ENCODE data around the gene PAQR5. TPM values are rescaled to one million over a fixed set of nuclear protein-coding genes. Genes with fewer than 3 reads are reported as not detected.

Gene PAQR5
- total RNA-seq, 1 experiment from 2014 or later = not detected

- Histone ChIP-seq H3K79me2 (ENCODE audit: low read length) (no peaks in the 10 kb centered on the region), H3K4me3 (ENCODE audit: low read length) (no peak overlapping the region), H3K27me3 (ENCODE audit: low read length) (no peaks in the 10 kb centered on the region), H3K27ac (ENCODE audit: low read length) (no peak overlapping the region), H3K36me3 (ENCODE audit: insufficient read depth, low read length) (no peaks in the 10 kb centered on the region), H4K20me1 (ENCODE audit: insufficient read depth, low read depth, low read length) (no peaks in the 10 kb centered on the region), H3K4me1 (ENCODE audit: low read length) (no peaks in the 10 kb centered on the region), H3K9me3 (ENCODE audit: low read length) (no peaks in the 10 kb centered on the region), H2AFZ (ENCODE audit: low read length) (no peak overlapping the region), H3K9ac (ENCODE audit: low read length) (no peak overlapping the region), H3K4me2 (ENCODE audit: low read depth, low read length, poor library complexity, severe bottlenecking) (no peak overlapping the region), H3K9me2 (replicated peaks; ENCODE audit: insufficient read depth, low read length) (no peaks in the 10 kb centered on the region)
- DNase-seq = no peak
These were observed 43.9 kb downstream of the PAQR5 start for GRCh38 chr15:69342460-69343076.

- no peaks in the 10 kb centered on the region for H3K79me2 ChIP-seq (ENCODE audit: low read length)
- H3K27me3 ChIP-seq (ENCODE audit: low read length) = no peaks in the 10 kb centered on the region
- no peaks in the 10 kb centered on the region for H3K9me2 ChIP-seq (replicated peaks; ENCODE audit: insufficient read depth, low read length)
- H3K4me2 ChIP-seq (ENCODE audit: low read depth, low read length, poor library complexity, severe bottlenecking) = no peak overlapping the region
- H4K20me1 ChIP-seq (ENCODE audit: insufficient read depth, low read depth, low read length) = no peaks in the 10 kb centered on the region
- H2AFZ ChIP-seq (ENCODE audit: low read length) = no peak overlapping the region
- H3K36me3 ChIP-seq (ENCODE audit: insufficient read depth, low read length) = no peaks in the 10 kb centered on the region
- H3K9ac ChIP-seq (ENCODE audit: low read length) = no peak overlapping the region
- DNase-seq = no peak
- no peak overlapping the region for H3K27ac ChIP-seq (ENCODE audit: low read length)
- no peak overlapping the region for H3K4me3 ChIP-seq (ENCODE audit: low read length)
- no peaks in the 10 kb centered on the region for H3K4me1 ChIP-seq (ENCODE audit: low read length)
- H3K9me3 ChIP-seq (ENCODE audit: low read length) = no peaks in the 10 kb centered on the region
These were observed 44.4 kb downstream of the PAQR5 start for GRCh38 chr15:69343133-69343532.

GRCh38 chr15:69344238-69344637 lies 45.5 kb downstream of the PAQR5 start:
- DNase-seq = no peak
- Histone ChIP-seq H3K4me1 (ENCODE audit: low read length) (no peaks in the 10 kb centered on the region), H3K4me2 (ENCODE audit: low read depth, low read length, poor library complexity, severe bottlenecking) (no peak overlapping the region), H3K79me2 (ENCODE audit: low read length) (no peaks in the 10 kb centered on the region), H4K20me1 (ENCODE audit: insufficient read depth, low read depth, low read length) (no peaks in the 10 kb centered on the region), H3K27ac (ENCODE audit: low read length) (no peak overlapping the region), H3K9me3 (ENCODE audit: low read length) (no peaks in the 10 kb centered on the region), H3K9ac (ENCODE audit: low read length) (no peak overlapping the region), H3K4me3 (ENCODE audit: low read length) (no peak overlapping the region), H2AFZ (ENCODE audit: low read length) (no peak overlapping the region), H3K27me3 (ENCODE audit: low read length) (no peaks in the 10 kb centered on the region), H3K36me3 (ENCODE audit: insufficient read depth, low read length) (no peaks in the 10 kb centered on the region), H3K9me2 (replicated peaks; ENCODE audit: insufficient read depth, low read length) (no peaks in the 10 kb centered on the region)

- H3K27ac ChIP-seq (ENCODE audit: low read length) = no peak overlapping the region
- no peak overlapping the region for H3K4me2 ChIP-seq (ENCODE audit: low read depth, low read length, poor library complexity, severe bottlenecking)
- H3K9ac ChIP-seq (ENCODE audit: low read length) = no peak overlapping the region
- H3K9me3 ChIP-seq (ENCODE audit: low read length) = no peaks in the 10 kb centered on the region
- no peaks in the 10 kb centered on the region for H3K4me1 ChIP-seq (ENCODE audit: low read length)
- H3K9me2 ChIP-seq (replicated peaks; ENCODE audit: insufficient read depth, low read length) = no peaks in the 10 kb centered on the region
- no peaks in the 10 kb centered on the region for H3K27me3 ChIP-seq (ENCODE audit: low read length)
- H3K4me3 ChIP-seq (ENCODE audit: low read length) = no peak overlapping the region
- DNase-seq = no peak
- no peak overlapping the region for H2AFZ ChIP-seq (ENCODE audit: low read length)
- no peaks in the 10 kb centered on the region for H3K36me3 ChIP-seq (ENCODE audit: insufficient read depth, low read length)
- no peaks in the 10 kb centered on the region for H3K79me2 ChIP-seq (ENCODE audit: low read length)
- H4K20me1 ChIP-seq (ENCODE audit: insufficient read depth, low read depth, low read length) = no peaks in the 10 kb centered on the region
These were observed 47.4 kb downstream of the PAQR5 start for GRCh38 chr15:69346112-69346511.

- Histone ChIP-seq H3K27ac (ENCODE audit: low read length) (no peak overlapping the region), H3K27me3 (ENCODE audit: low read length) (no peaks in the 10 kb centered on the region), H3K36me3 (ENCODE audit: insufficient read depth, low read length) (no peaks in the 10 kb centered on the region), H3K9ac (ENCODE audit: low read length) (no peak overlapping the region), H3K9me3 (ENCODE audit: low read length) (no peaks in the 10 kb centered on the region), H4K20me1 (ENCODE audit: insufficient read depth, low read depth, low read length) (no peaks in the 10 kb centered on the region), H3K4me2 (ENCODE audit: low read depth, low read length, poor library complexity, severe bottlenecking) (no peak overlapping the region), H3K79me2 (ENCODE audit: low read length) (no peaks in the 10 kb centered on the region), H3K9me2 (replicated peaks; ENCODE audit: insufficient read depth, low read length) (no peaks in the 10 kb centered on the region), H3K4me1 (ENCODE audit: low read length) (no peaks in the 10 kb centered on the region), H3K4me3 (ENCODE audit: low read length) (no peak overlapping the region), H2AFZ (ENCODE audit: low read length) (no peak overlapping the region)
- DNase-seq = no peak
These were observed 52.6 kb downstream of the PAQR5 start for GRCh38 chr15:69351333-69351732.

- DNase-seq = no peak
- H3K36me3 ChIP-seq (ENCODE audit: insufficient read depth, low read length) = no peaks in the 10 kb centered on the region
- no peaks in the 10 kb centered on the region for H3K9me2 ChIP-seq (replicated peaks; ENCODE audit: insufficient read depth, low read length)
- no peaks in the 10 kb centered on the region for H3K79me2 ChIP-seq (ENCODE audit: low read length)
- no peaks in the 10 kb centered on the region for H3K4me1 ChIP-seq (ENCODE audit: low read length)
- no peak overlapping the region for H3K9ac ChIP-seq (ENCODE audit: low read length)
- no peak overlapping the region for H2AFZ ChIP-seq (ENCODE audit: low read length)
- no peak overlapping the region for H3K4me3 ChIP-seq (ENCODE audit: low read length)
- no peaks in the 10 kb centered on the region for H3K9me3 ChIP-seq (ENCODE audit: low read length)
- H3K4me2 ChIP-seq (ENCODE audit: low read depth, low read length, poor library complexity, severe bottlenecking) = no peak overlapping the region
- no peaks in the 10 kb centered on the region for H4K20me1 ChIP-seq (ENCODE audit: insufficient read depth, low read depth, low read length)
- H3K27ac ChIP-seq (ENCODE audit: low read length) = no peak overlapping the region
- H3K27me3 ChIP-seq (ENCODE audit: low read length) = no peaks in the 10 kb centered on the region
These were observed 53.2 kb downstream of the PAQR5 start for GRCh38 chr15:69351884-69352283.

- Histone ChIP-seq H3K36me3 (ENCODE audit: insufficient read depth, low read length) (no peaks in the 10 kb centered on the region), H3K4me1 (ENCODE audit: low read length) (no peaks in the 10 kb centered on the region), H2AFZ (ENCODE audit: low read length) (no peak overlapping the region), H3K9me3 (ENCODE audit: low read length) (no peaks in the 10 kb centered on the region), H3K27me3 (ENCODE audit: low read length) (no peaks in the 10 kb centered on the region), H3K9me2 (replicated peaks; ENCODE audit: insufficient read depth, low read length) (no peaks in the 10 kb centered on the region), H3K4me2 (ENCODE audit: low read depth, low read length, poor library complexity, severe bottlenecking) (no peak overlapping the region), H3K79me2 (ENCODE audit: low read length) (no peaks in the 10 kb centered on the region), H3K4me3 (ENCODE audit: low read length) (no peak overlapping the region), H3K9ac (ENCODE audit: low read length) (no peak overlapping the region), H4K20me1 (ENCODE audit: insufficient read depth, low read depth, low read length) (no peaks in the 10 kb centered on the region), H3K27ac (ENCODE audit: low read length) (no peak overlapping the region)
- no peak for DNase-seq
These were observed 59.4 kb downstream of the PAQR5 start for GRCh38 chr15:69357773-69358771.

- no peaks in the 10 kb centered on the region for H3K27me3 ChIP-seq (ENCODE audit: low read length)
- no peak overlapping the region for H3K4me2 ChIP-seq (ENCODE audit: low read depth, low read length, poor library complexity, severe bottlenecking)
- H3K4me1 ChIP-seq (ENCODE audit: low read length) = no peaks in the 10 kb centered on the region
- no peak overlapping the region for H3K9ac ChIP-seq (ENCODE audit: low read length)
- no peak for DNase-seq
- H3K9me3 ChIP-seq (ENCODE audit: low read length) = no peaks in the 10 kb centered on the region
- no peaks in the 10 kb centered on the region for H4K20me1 ChIP-seq (ENCODE audit: insufficient read depth, low read depth, low read length)
- no peaks in the 10 kb centered on the region for H3K36me3 ChIP-seq (ENCODE audit: insufficient read depth, low read length)
- H3K79me2 ChIP-seq (ENCODE audit: low read length) = no peaks in the 10 kb centered on the region
- no peak overlapping the region for H3K4me3 ChIP-seq (ENCODE audit: low read length)
- no peak overlapping the region for H2AFZ ChIP-seq (ENCODE audit: low read length)
- no peaks in the 10 kb centered on the region for H3K9me2 ChIP-seq (replicated peaks; ENCODE audit: insufficient read depth, low read length)
- no peak overlapping the region for H3K27ac ChIP-seq (ENCODE audit: low read length)
These were observed 60.1 kb downstream of the PAQR5 start for GRCh38 chr15:69358850-69359249.

Measured in Karpas-422 (cell line).